Pancreas (tissue), 10 donors: ENCODE results near the gene TRNT1. TPM values are rescaled to one million over a fixed set of nuclear protein-coding genes. Genes with fewer than 3 reads are reported as not detected.

Experiments
- ATAC-seq, 4 donors: fragments of 200-7000 bp; cut with Tn5 transposase; one replicate each; pipeline versions ENCODE4 v1.8.0 to v1.9.1; 2020; ENCODE audit warnings: mild to moderate bottlenecking in 4 of 4, moderate library complexity in 4 of 4
- DNase-seq, 6 donors: peaks; one replicate each; pipeline ENCODE4 v3.0.0-alpha.2; 2020
- FAIRE-seq: peaks from 2 replicates; lab custom pipeline; 2012; peaks lifted over from hg19 to GRCh38; lab: Jason Lieb, UNC
- H3K27ac ChIP-seq, 4 donors: fragments of 200-600 bp; sonication (generic); 1 replicate in 3 of 4; 2 replicates in 1 of 4; pipeline versions ENCODE4 v1.5.0 to v1.8.0; 2020
- H3K27me3 ChIP-seq, 4 donors: fragments of 200-600 bp; one replicate each; pipeline ENCODE4 v1.8.0; 2021
- H3K36me3 ChIP-seq, 3 donors: fragments of 200-600 bp; sonication (generic) in 1 of 3; one replicate each; pipeline versions ENCODE4 v1.5.0 to v1.8.0; 2020 to 2021
- H3K4me1 ChIP-seq, 3 donors: fragments of 200-600 bp; one replicate each; pipeline ENCODE4 v1.8.0; 2021
- H3K4me3 ChIP-seq, 4 donors: fragments of 200-600 bp; sonication (generic) in 2 of 4; one replicate each; pipeline versions ENCODE4 v1.5.0 to v1.8.0; 2020 to 2021
- H3K9me3 ChIP-seq, 4 donors: fragments of 200-600 bp; one replicate each; pipeline ENCODE4 v1.8.0; 2021
- WGBS, 2 donors: extraction: QIAGEN DNeasy Blood & Tissue Kit; methylation state at CpG; one replicate each; pipeline ENCODE4 v1.1.7; 2013; 5-methylcytosine and 5-hydroxymethylcytosine counted together
- intact Hi-C, 3 donors: fragments of 100-400 bp; cut with DNase I; formaldehyde crosslinking; loops; one replicate each; pipeline versions ENCODE4 v1.11.1 to v1.14.2; 2022
- polyA plus RNA-seq, 2 donors: library from polyadenylated mRNA; stranded (reverse); fragments of 200-250 nt; gene quantifications; one replicate each; pipeline ENCODE4 v1.2.3, GENCODE V29; 2013
- total RNA-seq, 6 donors: library from RNA; stranded (reverse); fragmentation: NEBNext Ultra II Directional in 4 of 6; extraction: Animal tissue kit (Norgen Biotek cat#: 25700) in 4 of 6; gene quantifications; one replicate each; pipeline versions ENCODE4 v1.2.1 to v1.2.4, GENCODE V29; 2021 to 2023
- TF ChIP-seq, protein P1 (sequence below), 4 donors: fragments of 200-600 bp; sonication (generic) in 3 of 4; IDR thresholded peaks; one replicate each; pipeline versions ENCODE4 v1.5.0 to v1.8.0; 2021; ENCODE audit warnings: antibody characterized with exemption in 4 of 4
- donor health status: healthy with polysubstance abuse.
- donor health status: DM: no; HTN: no; CAD: no; lungs with moderate emphysema.
- donor health status: DM: no; HTN: no; CAD: no.
- donor health status: control.
- donor health status: control.
- donor health status: Bipolar disorder and iron deficiency.
- donor health status: DM: yes; HTN: yes; CAD: no.
- donor health status: DM: no; HTN: no; CAD: no.
- donor health status: DM: no; HTN: no; CAD: no.
- donor health status: DM: yes; HTN: yes; CAD: no.

The TRNT1 gene
- total and polyA plus RNA-seq, 8 donors, result 7.6 to 11.5 (median 8.4) TPM

DNA sequence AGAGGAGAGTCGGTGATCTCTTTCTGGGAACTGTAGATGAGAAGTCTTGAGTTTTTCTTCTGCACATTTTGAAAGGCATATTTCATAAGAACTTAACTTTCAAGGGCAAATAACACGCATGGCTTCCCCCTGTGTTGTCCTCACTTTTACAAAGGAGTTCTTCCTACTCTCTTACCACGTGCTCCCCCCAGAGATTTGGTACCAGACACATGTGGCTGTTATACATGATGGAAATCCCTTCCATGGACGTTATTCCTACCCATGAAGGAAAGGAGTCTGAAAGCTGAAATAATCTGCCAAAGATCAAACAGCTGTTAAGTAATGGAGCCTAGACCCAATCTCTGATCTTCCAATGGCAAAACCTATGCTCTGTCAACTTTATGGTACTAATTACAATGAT, 20.9 kb upstream of the TRNT1 start:
- no peak overlapping the region for H3K27ac ChIP-seq
- WGBS, 2 donors, result 52 to 71% methylated on average over 4 of the region's 4 CpGs
- no peaks in the 10 kb centered on the region for H3K36me3 ChIP-seq
- FAIRE-seq (no peak), ATAC-seq (no peak), DNase-seq (no peak)
- H3K4me3 ChIP-seq, result no peak overlapping the region
- no peaks in the 10 kb centered on the region for H3K9me3 ChIP-seq
- TF ChIP-seq, protein P1, sequence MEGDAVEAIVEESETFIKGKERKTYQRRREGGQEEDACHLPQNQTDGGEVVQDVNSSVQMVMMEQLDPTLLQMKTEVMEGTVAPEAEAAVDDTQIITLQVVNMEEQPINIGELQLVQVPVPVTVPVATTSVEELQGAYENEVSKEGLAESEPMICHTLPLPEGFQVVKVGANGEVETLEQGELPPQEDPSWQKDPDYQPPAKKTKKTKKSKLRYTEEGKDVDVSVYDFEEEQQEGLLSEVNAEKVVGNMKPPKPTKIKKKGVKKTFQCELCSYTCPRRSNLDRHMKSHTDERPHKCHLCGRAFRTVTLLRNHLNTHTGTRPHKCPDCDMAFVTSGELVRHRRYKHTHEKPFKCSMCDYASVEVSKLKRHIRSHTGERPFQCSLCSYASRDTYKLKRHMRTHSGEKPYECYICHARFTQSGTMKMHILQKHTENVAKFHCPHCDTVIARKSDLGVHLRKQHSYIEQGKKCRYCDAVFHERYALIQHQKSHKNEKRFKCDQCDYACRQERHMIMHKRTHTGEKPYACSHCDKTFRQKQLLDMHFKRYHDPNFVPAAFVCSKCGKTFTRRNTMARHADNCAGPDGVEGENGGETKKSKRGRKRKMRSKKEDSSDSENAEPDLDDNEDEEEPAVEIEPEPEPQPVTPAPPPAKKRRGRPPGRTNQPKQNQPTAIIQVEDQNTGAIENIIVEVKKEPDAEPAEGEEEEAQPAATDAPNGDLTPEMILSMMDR (IDR thresholded peaks at IDR 0.05), result no peak
- H3K4me1 ChIP-seq, result no peaks in the 10 kb centered on the region
- H3K27me3 ChIP-seq, result no peaks in the 10 kb centered on the region
- intact Hi-C loops, result no loop called here

DNA sequence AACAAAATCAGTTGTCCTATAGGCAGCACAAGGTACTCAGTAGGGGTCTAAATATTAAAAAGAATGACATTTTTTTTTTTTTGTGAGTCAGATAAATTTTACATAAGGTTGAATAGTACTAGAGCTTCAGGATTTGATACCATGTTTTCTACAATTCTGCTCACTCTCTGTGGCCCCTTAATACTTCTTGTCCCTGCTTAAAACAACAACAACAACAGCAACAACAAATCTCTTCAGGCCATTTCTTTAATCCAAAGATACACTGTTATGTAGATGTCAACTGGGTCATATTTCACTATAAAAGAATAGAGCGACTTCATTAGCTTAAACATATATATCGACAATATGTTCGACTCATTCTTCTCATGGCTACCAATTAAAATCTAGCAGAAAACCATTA, 19.6 kb upstream of the TRNT1 start:
- TF ChIP-seq, protein P1 (IDR thresholded peaks at IDR 0.05), result no peak
- Histone ChIP-seq H3K9me3 (no peaks in the 10 kb centered on the region), H3K4me1 (no peaks in the 10 kb centered on the region), H3K27ac (no peak overlapping the region), H3K4me3 (no peak overlapping the region), H3K27me3 (no peaks in the 10 kb centered on the region), H3K36me3 (no peaks in the 10 kb centered on the region)
- 95 to 98% methylated on average over 3 of the region's 3 CpGs for WGBS, 2 donors
- no peak for ATAC-seq
- no peak for FAIRE-seq
- intact Hi-C loops, result no loop called here
- DNase-seq, result no peak

DNA sequence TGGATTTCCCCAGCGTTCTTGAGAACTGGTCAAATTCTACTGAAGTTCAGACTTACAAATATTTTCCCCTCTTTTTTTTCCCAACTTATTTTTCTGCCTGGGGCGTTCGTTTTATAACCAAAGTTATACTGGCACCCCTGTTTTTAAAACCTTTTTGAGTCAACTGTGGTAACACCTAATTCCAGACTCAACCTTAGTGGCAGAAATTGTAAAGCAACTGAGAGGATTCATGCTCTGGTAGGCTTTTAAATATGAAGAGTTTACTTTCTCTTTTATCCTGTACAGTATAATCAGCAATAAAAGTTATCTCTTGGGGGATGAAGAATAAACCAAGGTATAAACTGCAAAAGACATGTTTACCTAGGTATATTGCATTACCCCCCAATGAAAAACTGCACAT, 18.9 kb upstream of the TRNT1 start:
- no peaks in the 10 kb centered on the region for H3K4me1 ChIP-seq
- DNase-seq, result no peak
- no peaks in the 10 kb centered on the region for H3K9me3 ChIP-seq
- FAIRE-seq, result no peak
- no peaks in the 10 kb centered on the region for H3K36me3 ChIP-seq
- H3K27me3 ChIP-seq, result no peaks in the 10 kb centered on the region
- H3K4me3 ChIP-seq, result no peak overlapping the region
- 54 to 70% methylated on average over 3 of the region's 3 CpGs for WGBS, 2 donors
- ATAC-seq, result no peak
- H3K27ac ChIP-seq, result no peak overlapping the region
- intact Hi-C loops, result no loop called here
- TF ChIP-seq, protein P1 (IDR thresholded peaks at IDR 0.05), result no peak

DNA sequence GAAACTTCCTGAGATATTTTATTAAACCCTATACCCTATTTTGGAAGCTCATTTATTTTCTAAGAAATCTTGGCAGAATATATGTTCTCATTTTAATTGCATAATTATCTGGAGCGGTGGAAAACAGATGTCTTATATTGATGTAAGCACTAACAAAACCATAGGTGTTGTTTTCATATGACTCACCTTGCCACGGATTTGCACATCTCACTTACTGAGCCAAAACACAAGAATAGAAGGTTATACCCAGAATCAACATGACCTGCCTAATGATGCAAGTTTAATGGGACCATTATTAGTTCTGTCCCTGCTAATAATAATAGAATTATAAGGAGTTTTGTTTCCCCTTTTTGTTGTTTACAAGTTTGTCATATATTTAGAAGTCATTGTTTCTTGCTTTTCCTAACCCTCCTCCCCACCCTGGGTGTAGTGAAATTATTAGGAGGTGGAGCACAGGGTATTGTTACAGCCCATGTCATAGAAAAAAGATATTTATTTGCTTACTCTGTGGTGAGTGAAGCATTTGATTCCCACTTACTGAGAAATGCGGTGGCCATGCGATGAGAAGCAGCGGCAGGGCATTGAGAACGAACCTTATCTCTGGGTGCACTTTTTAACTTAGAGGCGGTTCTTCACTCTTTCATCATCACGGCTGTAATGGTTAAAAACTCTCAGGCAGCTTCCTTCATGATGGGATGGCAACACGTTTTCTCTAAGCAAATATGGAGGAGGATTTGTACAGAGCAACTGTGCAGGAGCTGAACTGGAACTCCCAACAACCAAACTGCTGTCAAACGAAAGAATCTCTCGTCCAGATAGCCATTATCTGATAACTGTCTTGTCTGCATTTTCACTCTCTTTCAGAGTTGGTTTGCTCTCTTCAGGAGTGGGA, 17.1 kb upstream of the TRNT1 start:
- ATAC-seq (peak in 2 of 4 donors; percentile 29 to 36), DNase-seq (no peak), FAIRE-seq (no peak)
- no peaks in the 10 kb centered on the region for H3K4me1 ChIP-seq
- no peak overlapping the region for H3K4me3 ChIP-seq
- no peaks in the 10 kb centered on the region for H3K27me3 ChIP-seq
- no peaks in the 10 kb centered on the region for H3K36me3 ChIP-seq
- TF ChIP-seq, protein P1 (IDR thresholded peaks at IDR 0.05), result no peak
- no peak overlapping the region for H3K27ac ChIP-seq
- intact Hi-C loops, result no loop called here
- no peaks in the 10 kb centered on the region for H3K9me3 ChIP-seq
- WGBS, 2 donors, result 16 to 20% methylated on average over 11 of the region's 11 CpGs

DNA sequence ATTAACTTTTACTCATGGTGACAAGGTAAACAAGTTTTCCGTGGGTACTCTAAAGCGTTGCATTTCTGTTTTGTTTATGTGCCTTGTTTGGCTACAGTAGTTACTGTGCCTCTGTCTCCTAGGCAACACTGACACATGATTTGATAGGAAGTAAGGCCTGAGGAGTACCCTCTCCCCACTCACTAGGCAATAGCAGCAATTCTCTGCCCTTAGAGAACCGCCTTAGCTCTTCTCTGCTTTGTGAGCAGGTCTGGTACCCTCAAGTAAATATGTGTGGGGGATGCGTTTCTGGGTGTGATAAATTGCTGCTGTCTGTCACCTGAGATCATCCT, 16.5 kb upstream of the TRNT1 start, which contains the start of gene IL5RA:
Gene IL5RA (minus strand): TSS at position 76 of the 332 bp plus-strand sequence. CDS start 5,390 bp downstream, outside the sequence.
- FAIRE-seq, result no peak
- Histone ChIP-seq H3K27ac (no peak within 1 kb of the TSS), H3K36me3 (no peaks in the 10 kb centered on the region), H3K27me3 (no peaks in the 10 kb centered on the region), H3K4me1 (no peaks in the 10 kb centered on the region), H3K4me3 (no peak within 1 kb of the TSS), H3K9me3 (no peaks in the 10 kb centered on the region)
- intact Hi-C loops, result no loop called here
- TF ChIP-seq, protein P1 (IDR thresholded peaks at IDR 0.05), result no peak
- WGBS, 2 donors, result 11 to 23% methylated on average over 4 of the region's 4 CpGs
- ATAC-seq, result peak in 3 of 4 donors; percentile 53 to 73 (median 67)
- no peak for DNase-seq
